Activated T-cell treated with anti-CD3 and anti-CD28 coated beads, Interleukin-2, amount 50 U/mL, for 72 hours (primary cell): ENCODE results near the gene CEP164. TPM values are rescaled to one million over a fixed set of nuclear protein-coding genes. Genes with fewer than 3 reads are reported as not detected.
"Not testable (repeated sequence)": the region's sequence is repeated elsewhere in the genome, so short reads cannot be mapped to it uniquely, and the experiment has no call there.

Source experiments
- ATAC-seq, 2 donors: fragments of 150-1000 bp; cut with Tn5 transposase; replicated peaks in 1 of 2; 2 replicates each; pipeline ENCODE4 v1.10.0; 2021; ENCODE audit warnings: moderate library complexity in 2 of 2, mild to moderate bottlenecking in 1 of 2
- DNase-seq, 2 donors: peaks; one replicate each; pipeline ENCODE4 v3.0.0; 2021 to 2022; ENCODE audit warnings: mixed read lengths in 1 of 2
- H3K27ac Mint-ChIP-seq: one replicate; pipeline ENCODE4 v1.8.0; 2022; ENCODE audit warnings: mild to moderate bottlenecking, moderate library complexity, mixed read lengths
- H3K27me3 Mint-ChIP-seq: one replicate; pipeline ENCODE4 v1.8.0; 2022; ENCODE audit warnings: low read depth, mixed read lengths
- H3K36me3 Mint-ChIP-seq, 2 donors: one replicate each; pipeline ENCODE4 v1.8.0; 2022; ENCODE audit warnings: mixed read lengths in 2 of 2, mild to moderate bottlenecking in 1 of 2; ENCODE audit not compliant: insufficient read depth in 2 of 2
- H3K4me1 Mint-ChIP-seq: one replicate; pipeline ENCODE4 v1.8.0; 2022; ENCODE audit warnings: low read depth, mixed read lengths
- H3K4me3 Mint-ChIP-seq, 2 donors: one replicate each; pipeline ENCODE4 v1.8.0; 2022; ENCODE audit warnings: mild to moderate bottlenecking in 2 of 2, mixed read lengths in 2 of 2, moderate library complexity in 2 of 2
- H3K9me3 Mint-ChIP-seq, 2 donors: one replicate each; pipeline ENCODE4 v1.8.0; 2022; ENCODE audit warnings: mixed read lengths in 2 of 2
- total RNA-seq, 2 donors: library from RNA; stranded (reverse); gene quantifications; one replicate each; pipeline ENCODE4 v1.2.3, GENCODE V29; 2022

Gene CEP164
- total RNA-seq, 2 donors from 2014 or later = 32.5 to 38.7 TPM

DNA sequence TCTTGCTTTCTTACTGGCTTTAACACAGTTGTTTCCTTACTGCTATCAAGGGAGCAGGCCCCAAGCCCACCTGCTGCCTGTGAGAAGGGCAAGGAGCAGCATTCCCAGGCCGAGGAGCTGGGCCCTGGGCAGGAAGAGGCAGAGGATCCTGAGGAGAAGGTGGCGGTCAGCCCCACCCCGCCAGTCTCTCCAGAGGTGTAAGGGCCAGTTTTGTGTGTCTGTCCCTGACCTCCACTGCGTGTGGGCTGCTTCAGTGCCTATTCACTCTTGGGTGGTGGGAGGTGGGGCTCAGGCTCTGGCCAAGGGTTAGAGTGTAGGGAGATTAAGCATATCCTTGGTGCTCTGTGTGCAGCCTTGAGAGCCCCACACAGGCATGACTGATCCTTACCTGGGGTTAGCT lies 55.1 kb downstream of the CEP164 start:
- H3K4me3 Mint-ChIP-seq = no peak overlapping the region
- ATAC-seq (no peak), DNase-seq (no peak)
- H3K9me3 Mint-ChIP-seq = no peaks in the 10 kb centered on the region
- peaks cover 0 to 1% of the 10 kb centered on the region in 2 donors for H3K36me3 Mint-ChIP-seq
- no peaks in the 10 kb centered on the region for H3K27me3 Mint-ChIP-seq
- no peaks in the 10 kb centered on the region for H3K4me1 Mint-ChIP-seq
- no peak overlapping the region for H3K27ac Mint-ChIP-seq

DNA sequence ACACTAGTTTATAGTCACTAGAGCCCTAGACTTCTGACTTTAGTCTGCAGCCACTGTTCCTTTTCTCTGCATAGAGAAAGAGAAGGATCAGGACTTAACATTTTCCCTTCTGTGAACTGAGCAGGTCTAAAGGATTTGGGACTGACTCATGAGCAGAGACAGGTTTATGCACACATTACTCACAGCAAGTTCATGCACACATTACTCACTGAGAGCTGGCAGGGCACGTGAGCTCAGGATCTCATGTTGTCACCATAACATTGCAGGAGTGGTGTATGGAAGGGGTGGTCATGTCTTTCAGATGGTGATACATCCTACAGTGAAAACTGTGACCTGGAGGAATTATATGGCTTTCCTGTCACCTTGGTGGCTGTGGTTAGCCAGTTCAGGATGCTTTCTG lies 56.4 kb downstream of the CEP164 start:
- Mint-ChIP-seq H3K36me3 (peaks cover 0 to 1% of the 10 kb centered on the region in 2 donors), H3K27ac (no peak overlapping the region), H3K9me3 (no peaks in the 10 kb centered on the region), H3K4me3 (no peak overlapping the region), H3K27me3 (no peaks in the 10 kb centered on the region), H3K4me1 (no peaks in the 10 kb centered on the region)
- ATAC-seq (peak in 1 of 2 donors; percentile 55), DNase-seq (no peak)

DNA sequence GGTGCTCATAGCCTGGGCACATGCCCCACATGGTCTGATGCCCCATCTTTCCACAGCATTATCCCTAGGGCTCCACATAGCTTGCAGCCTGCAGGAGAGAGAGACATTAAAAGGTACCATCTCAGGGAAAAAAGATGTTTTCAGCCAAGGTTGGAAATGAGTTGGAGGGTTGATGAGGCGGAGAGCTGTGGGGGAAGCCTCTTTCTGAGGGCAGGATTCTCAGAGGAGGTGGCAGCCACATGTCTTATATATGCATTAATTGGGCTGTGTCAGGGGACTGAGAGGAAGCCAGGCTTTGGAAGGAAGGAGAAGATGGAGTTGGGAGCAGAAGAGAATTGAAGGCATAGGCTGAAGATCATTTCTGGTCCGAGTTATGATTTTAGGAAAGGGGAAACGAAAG lies 57.8 kb downstream of the CEP164 start:
- no peaks in the 10 kb centered on the region for H3K9me3 Mint-ChIP-seq
- no peaks in the 10 kb centered on the region for H3K27me3 Mint-ChIP-seq
- ATAC-seq (no peak), DNase-seq (no peak)
- peaks cover 0 to 4% of the 10 kb centered on the region in 2 donors for H3K36me3 Mint-ChIP-seq
- no peaks in the 10 kb centered on the region for H3K4me1 Mint-ChIP-seq
- H3K4me3 Mint-ChIP-seq = no peak overlapping the region
- no peak overlapping the region for H3K27ac Mint-ChIP-seq

DNA sequence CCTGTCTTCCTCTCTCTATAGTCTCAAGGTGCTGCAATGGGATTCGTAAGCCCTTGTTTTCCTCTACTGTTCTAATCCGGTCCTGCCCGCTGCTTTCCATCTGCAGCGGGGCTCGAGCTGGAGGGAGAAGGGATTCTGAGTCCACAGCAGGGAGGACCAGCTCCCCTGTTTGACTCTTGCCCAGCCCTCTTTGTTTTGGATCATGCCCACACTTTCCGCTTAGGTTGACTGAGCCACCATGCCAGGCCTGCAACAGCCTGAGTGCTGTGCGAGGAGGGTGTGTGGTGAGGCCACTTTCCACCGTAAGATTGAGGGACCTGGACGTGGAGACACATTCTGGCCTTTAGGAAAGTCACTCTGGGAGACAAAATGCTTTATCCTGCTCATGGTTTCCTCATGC lies 58.3 kb downstream of the CEP164 start:
- Mint-ChIP-seq H3K9me3 (no peaks in the 10 kb centered on the region), H3K27ac (no peak overlapping the region), H3K27me3 (no peaks in the 10 kb centered on the region), H3K4me3 (no peak overlapping the region), H3K4me1 (no peaks in the 10 kb centered on the region), H3K36me3 (peaks cover 0 to 4% of the 10 kb centered on the region in 2 donors)
- no peak for ATAC-seq
- DNase-seq = no peak

DNA sequence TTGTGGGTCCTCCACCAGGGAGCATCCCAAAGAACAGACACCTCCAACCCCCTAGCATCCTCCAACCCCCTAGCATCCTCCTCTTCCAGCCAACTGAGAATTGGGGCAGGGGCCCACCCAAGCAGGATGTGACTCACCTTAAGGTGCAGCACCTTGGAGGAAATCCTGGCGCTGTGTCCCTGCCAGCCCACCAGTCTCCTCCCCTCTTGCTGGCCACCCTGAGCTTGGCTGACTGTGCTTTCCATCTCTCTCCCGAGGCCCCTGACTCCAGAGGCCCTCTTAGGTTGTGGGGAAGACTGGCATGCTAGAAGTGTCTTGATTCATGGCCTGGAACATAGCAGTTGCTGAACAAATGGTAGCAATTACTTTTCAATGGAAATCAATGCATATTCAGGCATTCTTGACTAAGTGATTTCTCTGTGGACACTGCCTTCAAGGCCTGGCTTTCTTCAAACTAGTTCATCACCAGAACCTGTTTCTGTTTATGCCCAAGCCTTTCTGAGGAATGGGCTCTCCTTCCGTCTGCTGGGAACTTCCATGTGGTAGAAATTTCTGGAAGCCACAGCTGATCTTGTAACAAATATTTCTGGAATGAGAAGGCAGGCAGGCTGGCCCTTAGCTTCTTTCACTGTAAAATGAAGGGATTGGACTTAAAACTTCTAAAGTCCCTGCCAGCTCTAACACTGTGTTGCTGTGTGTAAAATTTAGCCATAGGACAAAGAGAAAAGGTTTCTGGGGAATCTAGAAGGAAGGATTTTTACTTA lies 60.5 kb downstream of the CEP164 start:
- Mint-ChIP-seq H3K27me3 (no peaks in the 10 kb centered on the region), H3K4me3 (no peak overlapping the region), H3K27ac (no peak overlapping the region), H3K4me1 (no peaks in the 10 kb centered on the region), H3K36me3 (peaks cover 0 to 7% of the 10 kb centered on the region in 2 donors), H3K9me3 (no peaks in the 10 kb centered on the region)
- ATAC-seq = no peak
- no peak for DNase-seq

DNA sequence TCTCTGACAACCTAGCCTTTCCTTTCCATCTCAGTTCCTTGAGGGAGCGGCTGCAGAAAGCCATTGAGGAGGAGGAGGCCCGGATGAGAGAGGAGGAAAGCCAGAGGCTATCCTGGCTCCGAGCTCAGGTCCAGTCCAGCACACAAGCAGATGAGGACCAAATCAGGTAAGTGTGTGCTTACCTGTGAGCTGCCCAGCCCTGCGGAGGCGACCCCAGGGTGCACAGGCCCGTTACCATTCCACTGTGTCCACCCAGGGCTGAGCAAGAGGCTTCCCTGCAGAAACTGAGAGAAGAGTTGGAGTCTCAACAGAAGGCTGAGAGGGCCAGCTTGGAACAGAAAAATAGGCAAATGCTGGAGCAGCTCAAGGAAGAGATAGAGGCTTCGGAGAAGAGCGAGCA lies 63.1 kb downstream of the CEP164 start:
- peaks cover 0 to 10% of the 10 kb centered on the region in 2 donors for H3K36me3 Mint-ChIP-seq
- H3K4me1 Mint-ChIP-seq = no peaks in the 10 kb centered on the region
- H3K27ac Mint-ChIP-seq = no peak overlapping the region
- no peak overlapping the region for H3K4me3 Mint-ChIP-seq
- no peaks in the 10 kb centered on the region for H3K9me3 Mint-ChIP-seq
- no peaks in the 10 kb centered on the region for H3K27me3 Mint-ChIP-seq
- ATAC-seq (no peak), DNase-seq (no peak)

DNA sequence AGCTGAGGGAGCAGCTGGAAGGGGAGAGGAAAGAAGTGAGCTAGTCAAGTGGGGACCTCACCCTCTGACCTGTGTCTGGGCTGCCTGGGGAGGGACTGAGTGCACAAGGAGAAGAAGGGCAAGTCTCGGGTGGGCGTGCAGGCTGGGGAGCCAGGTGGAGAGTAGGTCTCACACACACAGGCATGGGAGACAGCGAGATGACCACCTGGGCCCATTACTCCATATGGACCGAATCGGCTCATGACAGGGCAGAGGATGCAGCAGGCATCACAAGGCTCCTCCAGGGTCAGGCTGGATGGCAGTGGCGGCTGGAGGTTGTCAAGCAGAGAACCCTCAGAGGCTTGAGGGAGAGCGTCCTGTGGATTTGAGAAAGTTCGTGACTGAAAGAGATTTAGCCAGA lies 63.5 kb downstream of the CEP164 start:
- H3K9me3 Mint-ChIP-seq = no peaks in the 10 kb centered on the region
- H3K27me3 Mint-ChIP-seq = no peaks in the 10 kb centered on the region
- H3K4me3 Mint-ChIP-seq = no peak overlapping the region

DNA sequence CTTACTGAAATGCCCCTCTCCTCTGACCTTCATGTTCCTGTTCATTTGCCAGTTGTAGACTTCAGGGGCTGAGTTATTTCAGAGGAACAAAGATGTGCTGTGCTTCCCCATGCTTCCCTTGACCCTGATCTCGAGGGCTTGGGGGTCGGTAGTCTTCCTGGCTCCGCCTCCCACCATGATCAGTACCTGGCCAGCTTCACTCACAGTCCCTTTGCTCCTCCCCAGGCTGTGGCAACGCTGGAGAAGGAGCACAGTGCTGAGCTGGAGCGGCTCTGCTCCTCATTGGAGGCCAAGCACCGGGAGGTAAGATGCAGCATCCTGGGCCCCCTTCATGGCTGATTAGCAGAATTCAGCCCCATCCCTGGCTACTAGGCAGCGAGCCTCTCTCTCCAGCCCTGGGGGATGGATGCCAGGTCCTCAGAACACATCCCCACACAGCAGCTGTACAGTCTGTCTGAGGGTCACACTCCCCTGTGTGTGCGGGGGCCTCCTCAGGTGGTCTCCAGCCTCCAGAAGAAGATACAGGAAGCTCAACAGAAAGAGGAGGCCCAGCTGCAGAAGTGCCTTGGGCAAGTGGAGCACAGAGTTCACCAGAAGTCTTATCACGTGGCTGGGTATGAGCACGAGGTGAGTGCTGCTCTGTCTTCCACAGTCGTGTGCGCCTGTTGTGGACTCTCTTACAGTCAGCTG lies 64.5 kb downstream of the CEP164 start:
- Mint-ChIP-seq H3K27ac (no peak overlapping the region), H3K36me3 (peaks cover 5 to 13% of the 10 kb centered on the region in 2 donors), H3K27me3 (no peaks in the 10 kb centered on the region), H3K4me1 (no peaks in the 10 kb centered on the region), H3K9me3 (no peaks in the 10 kb centered on the region), H3K4me3 (no peak overlapping the region)
- no peak for ATAC-seq
- DNase-seq = no peak

More for the DNA sequence above, 63.5 kb downstream of the CEP164 start:
- no peak for DNase-seq
- H3K27ac Mint-ChIP-seq = no peak overlapping the region
- peaks cover 0 to 10% of the 10 kb centered on the region in 2 donors for H3K36me3 Mint-ChIP-seq
- ATAC-seq = no peak
- no peaks in the 10 kb centered on the region for H3K4me1 Mint-ChIP-seq

DNA sequence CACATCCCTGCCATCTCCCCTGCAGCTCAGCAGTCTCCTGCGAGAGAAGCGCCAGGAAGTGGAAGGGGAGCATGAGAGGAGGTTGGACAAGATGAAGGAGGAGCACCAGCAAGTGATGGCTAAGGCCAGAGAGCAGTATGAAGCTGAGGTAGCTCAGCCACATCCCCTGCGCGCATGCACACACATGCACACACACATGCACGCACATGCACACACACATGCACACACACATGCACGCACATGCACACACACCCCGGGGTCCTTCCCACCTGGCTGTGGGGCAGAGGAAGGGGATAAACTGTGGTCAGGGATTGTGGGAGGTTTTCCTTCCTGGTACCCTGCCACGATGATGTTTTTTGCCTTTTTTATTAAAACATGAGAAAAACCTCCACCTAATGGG lies 65.3 kb downstream of the CEP164 start:
- no peak overlapping the region for H3K4me3 Mint-ChIP-seq
- DNase-seq (no peak), ATAC-seq (no peak)
- no peaks in the 10 kb centered on the region for H3K27me3 Mint-ChIP-seq
- no peaks in the 10 kb centered on the region for H3K9me3 Mint-ChIP-seq
- no peaks in the 10 kb centered on the region for H3K4me1 Mint-ChIP-seq
- peaks cover 11 to 19% of the 10 kb centered on the region in 2 donors for H3K36me3 Mint-ChIP-seq
- no peak overlapping the region for H3K27ac Mint-ChIP-seq

DNA sequence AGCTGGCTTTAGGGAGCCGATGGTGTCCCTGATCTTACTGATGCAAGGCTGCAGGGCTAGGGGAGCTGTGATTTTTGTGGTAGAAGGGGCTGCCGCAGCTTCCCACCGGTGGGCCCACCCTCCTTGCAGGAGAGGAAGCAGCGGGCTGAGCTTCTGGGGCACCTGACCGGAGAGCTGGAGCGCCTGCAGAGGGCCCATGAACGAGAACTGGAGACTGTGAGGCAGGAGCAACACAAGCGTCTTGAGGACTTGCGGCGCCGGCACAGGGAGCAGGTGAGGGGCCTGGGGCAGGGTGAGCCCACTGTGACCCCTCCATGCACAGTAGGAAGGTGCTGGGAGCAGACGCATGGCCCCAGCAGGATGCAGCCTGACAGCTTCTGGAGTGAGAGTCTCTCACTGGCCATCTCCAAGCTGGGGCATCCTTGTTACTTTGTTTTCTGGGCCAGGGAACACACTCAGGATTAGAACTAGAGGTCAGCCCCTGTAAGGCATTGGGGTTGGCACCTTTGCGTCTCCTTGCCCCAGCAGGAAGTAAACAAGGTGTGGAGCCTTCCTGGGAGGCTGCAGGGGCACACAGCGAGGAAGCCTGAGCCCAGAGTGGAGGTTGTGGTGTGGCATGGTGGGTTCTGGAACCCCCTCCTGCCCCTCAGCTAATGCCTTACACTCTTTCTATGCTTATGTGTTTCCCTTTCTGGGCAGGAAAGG lies 66.7 kb downstream of the CEP164 start:
- Mint-ChIP-seq H3K9me3 (no peaks in the 10 kb centered on the region), H3K4me3 (no peak overlapping the region), H3K27ac (no peak overlapping the region), H3K4me1 (no peaks in the 10 kb centered on the region), H3K36me3 (peaks cover 14 to 27% of the 10 kb centered on the region in 2 donors), H3K27me3 (no peaks in the 10 kb centered on the region)
- DNase-seq (no peak), ATAC-seq (no peak)

DNA sequence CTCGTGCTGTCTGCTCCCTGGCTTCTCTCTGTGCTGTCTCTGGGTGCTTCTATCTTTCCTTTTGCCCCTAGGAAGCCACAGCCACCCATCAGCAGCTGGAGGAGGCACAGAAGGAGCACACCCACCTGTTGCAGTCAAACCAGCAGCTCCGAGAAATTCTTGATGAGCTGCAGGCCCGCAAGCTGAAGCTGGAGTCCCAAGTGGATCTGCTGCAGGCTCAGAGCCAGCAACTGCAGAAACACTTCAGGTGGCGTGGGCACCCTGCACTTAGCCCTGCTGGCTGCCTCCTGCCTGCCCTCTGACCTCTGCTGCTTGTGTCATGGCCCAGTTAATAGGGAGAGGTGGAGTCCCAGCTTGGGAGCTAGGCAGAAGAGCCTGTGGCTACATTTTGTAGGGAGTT lies 67.8 kb downstream of the CEP164 start:
- ATAC-seq (no peak), DNase-seq (no peak)
- H3K9me3 Mint-ChIP-seq = peaks cover 0 to 2% of the 10 kb centered on the region in 2 donors
- H3K27me3 Mint-ChIP-seq = no peaks in the 10 kb centered on the region
- H3K4me3 Mint-ChIP-seq = no peak overlapping the region
- H3K36me3 Mint-ChIP-seq = peaks cover 16 to 30% of the 10 kb centered on the region in 2 donors
- no peaks in the 10 kb centered on the region for H3K4me1 Mint-ChIP-seq
- no peak overlapping the region for H3K27ac Mint-ChIP-seq

DNA sequence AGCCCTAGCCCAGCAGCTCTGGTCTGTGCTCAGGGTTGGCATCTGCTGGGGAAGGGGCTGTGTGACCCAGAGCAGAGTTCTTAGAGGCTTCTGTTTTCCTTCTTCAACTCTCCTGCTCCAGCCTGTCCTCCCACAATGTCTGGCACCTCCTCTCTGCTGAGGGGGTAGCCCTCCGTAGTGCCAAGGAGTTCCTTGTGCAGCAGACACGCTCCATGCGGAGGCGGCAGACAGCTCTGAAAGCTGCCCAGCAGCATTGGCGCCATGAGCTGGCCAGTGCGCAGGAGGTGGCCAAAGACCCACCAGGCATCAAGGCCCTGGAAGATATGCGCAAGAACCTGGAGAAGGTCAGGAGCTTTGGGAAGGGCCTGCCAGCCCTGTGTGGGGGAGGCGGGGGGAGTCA lies 69.3 kb downstream of the CEP164 start:
- Mint-ChIP-seq H3K27ac (no peak overlapping the region), H3K27me3 (no peaks in the 10 kb centered on the region), H3K4me3 (no peak overlapping the region), H3K4me1 (no peaks in the 10 kb centered on the region), H3K9me3 (peaks cover 0 to 2% of the 10 kb centered on the region in 2 donors), H3K36me3 (peaks cover 17 to 30% of the 10 kb centered on the region in 2 donors)
- DNase-seq (no peak), ATAC-seq (no peak)

DNA sequence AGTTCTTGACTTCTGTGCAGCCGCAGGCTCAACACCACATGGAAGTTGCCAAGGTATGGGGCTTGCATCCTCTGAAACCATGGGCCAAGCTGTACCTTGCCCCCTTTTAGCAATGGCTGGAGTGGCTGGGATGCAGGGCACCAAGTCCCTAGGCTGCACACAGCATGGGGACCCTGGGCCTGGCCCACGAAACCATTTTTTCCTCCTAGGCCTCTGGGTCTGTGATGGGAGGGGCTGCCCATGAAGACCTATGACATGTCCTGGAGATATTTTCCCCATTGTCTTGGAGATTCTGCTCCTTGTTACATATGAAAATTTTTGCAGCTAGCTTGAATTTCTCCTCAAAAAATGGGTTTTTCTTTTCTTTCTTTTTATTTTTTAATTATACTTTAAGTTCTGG lies 71.0 kb downstream of the CEP164 start:
- H3K27me3 Mint-ChIP-seq, H3K4me1 Mint-ChIP-seq, H3K9me3 Mint-ChIP-seq, DNase-seq, H3K27ac Mint-ChIP-seq, H3K4me3 Mint-ChIP-seq, ATAC-seq: not testable (repeated sequence)
- H3K36me3 Mint-ChIP-seq = peaks cover 21 to 33% of the 10 kb centered on the region in 2 donors
